CD4-positive, alpha-beta T cell treated with Interleukin-6 at 100 ng/mL for 8 hours (primary cell): Measurements from ENCODE around the gene PRXL2B.

Experiments
- DNase-seq: peaks from one replicate; pipeline ENCODE4 v3.0.0-alpha.2; 2020; ENCODE audit warnings: mixed read lengths, low spot score

PRXL2B gene

DNA sequence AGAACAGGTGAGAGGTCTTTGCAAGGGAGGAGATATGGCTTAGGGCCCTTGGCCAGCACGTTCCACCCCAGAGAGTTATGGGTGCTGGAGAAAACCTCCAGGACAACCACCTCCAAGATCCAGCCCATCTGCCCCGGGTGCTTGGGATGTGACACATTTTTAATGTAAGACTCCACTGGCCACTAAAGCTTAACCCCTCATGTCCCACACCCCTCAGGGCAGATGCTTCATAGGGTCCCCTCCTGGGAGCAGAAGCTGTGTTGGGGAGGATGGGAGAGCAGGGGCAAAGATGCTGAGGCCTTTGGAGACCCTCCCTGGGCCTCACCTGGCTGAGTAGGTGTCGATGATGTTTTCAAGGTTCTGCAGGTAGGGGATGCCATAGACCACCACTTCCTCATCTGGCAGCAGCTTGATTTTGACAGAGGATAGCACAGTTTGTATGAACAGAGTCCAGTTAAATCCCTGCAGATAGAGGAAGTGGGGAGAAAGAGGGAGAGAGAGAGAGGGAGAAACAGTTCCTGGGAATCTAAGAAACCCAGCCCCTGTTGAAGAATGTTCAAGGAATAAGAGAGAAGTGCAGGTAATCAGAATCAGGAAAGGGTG lies 11.9 kb downstream of the PRXL2B start:
- DNase-seq, result no peak

DNA sequence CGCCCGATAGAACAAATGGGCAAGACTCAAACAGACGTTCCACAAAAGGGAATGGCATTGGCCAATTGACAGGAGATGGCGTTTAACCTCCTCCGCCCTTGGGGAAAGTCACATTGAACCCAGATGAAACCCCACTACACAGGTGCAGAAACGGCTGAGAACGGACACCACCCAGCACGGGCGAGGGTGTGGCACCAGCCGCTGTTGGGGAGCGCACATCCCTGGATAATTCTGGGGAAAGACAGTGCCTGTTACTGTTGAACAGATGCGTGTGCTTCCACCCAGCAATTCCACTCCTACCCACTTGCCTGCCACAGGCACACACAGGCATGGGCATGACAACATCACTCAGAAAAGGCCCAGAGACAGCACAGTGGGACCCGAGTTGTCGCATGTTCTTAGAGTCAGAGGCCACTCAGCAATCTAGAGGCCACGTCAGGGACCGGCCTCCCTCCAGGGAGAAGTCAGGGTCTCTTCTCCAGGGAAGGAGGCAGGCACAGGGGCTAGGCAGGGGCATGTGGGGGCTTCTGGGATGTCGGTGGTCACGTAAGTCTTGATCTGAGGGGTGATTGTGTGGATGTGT lies 15.2 kb downstream of the PRXL2B start:
- no peak for DNase-seq

DNA sequence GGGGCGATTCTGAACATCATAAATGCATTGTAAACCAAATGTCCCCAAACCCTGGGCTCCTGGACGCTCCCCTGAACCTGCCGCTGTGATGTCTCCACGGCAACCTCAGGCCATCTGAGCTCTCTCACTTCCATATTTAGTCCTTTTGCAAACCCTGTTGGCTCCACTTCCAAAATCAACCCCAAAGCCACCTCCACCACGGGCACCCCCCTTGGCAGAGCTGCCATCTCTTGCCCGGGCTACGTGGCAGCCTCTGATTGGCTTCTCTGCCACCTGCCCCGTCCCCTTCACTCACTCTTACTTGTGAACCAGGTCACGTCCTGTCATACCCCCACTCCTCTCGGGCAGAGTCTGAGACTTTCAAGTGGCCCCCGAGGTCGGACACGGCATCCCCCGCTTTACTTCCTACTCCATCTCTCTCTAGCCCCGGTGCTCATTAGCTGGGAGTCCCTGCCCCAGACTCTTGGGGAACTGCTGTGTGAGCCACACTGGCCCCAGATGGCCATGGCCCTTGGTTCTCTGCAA lies 15.8 kb downstream of the PRXL2B start:
- no peak for DNase-seq

DNA sequence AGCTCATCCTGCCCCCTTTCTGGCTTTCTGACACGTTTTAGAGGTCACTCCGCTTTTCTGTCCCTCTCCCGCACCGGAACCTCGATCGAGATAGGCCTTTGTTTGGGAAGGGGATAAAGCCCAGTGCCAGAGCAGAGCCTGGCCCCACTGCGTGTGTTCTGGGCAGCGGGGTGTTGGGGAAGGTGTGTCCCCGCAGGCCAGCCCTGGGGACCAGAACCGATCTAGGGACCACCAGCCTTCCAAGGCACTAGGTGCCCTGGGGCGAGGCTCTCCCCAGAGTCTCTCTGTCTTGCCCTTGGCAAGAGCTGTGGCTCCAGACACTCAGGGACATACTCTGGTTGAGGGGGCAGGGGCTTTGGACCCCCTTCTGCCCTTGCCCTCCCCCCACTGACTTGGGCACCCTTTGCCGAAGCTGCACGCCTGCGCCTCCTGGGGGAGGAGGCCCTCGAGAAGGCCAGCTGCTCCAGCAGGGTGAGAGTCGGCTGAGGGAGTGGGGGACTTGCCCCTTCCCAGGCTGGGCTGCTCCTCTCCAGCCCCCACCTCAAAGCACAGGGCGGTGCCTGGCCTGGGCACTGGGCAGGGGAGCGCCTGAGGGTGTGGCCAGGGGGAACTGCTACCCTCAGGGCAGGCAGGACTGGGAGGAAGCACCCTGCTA lies 16.4 kb downstream of the PRXL2B start:
- DNase-seq, result no peak

DNA sequence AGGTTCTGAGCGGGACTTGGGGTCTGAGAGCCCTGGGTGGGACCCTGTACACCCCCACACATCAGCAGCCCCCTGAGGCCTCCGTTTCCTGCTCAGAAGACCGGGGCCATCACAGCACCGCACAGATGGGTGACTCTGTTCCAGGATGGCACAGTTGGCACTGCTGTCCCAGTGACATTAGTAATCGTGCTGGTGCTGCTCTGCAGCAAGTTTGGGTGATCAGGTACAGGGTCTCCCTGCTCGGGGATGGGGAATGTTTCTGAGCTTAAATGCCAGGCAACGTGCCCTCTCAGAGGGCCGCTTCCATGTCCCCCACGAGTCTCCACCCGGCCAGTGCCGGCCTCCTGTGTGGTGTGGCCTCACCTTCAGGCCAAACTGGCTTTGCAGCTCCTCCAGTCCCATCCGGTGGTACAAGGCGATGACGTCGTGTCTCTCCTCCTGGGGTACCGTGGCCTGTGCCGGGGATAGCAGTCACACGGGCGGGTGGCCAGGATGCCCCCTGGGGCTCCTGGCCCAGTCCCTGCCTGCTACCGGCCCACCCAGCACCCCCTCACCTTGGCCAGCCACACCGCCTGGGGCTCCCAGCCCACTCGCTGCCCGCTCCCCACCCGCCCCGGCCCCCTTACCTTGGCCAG lies 17.1 kb downstream of the PRXL2B start:
- DNase-seq, result no peak

DNA sequence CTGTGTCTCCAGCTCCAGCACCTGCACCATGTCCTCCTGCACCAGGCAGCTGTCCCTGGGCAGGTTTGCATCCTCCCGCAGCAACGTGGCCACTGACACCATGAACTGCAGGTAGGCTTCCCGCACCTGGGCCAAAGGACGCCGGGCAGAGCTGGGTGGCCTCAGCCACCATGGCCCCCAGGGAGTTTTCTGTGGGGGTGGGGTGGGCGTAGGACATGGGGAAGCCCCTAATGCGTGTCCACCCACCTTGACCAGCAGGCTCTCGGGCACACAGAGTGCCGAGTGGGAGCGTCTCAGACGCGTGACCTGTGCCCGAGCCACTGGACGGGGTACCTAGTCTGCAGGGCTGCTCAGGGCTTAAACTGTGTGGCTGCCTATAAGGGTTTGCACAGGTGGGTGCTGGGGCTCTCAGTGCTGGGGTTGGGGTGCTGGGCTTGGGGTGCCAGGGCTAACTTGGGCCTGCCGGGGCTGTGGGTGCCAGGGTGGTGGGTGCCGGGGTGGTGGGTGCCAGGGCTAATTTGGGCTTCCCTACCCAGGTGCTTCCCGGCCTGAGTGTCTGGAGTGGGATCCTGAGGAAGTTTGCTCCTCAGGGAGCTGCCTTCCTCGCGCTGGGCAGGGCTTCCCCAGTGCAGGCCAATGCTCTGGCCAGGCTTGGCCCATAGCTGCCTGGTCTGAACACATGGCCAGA lies 17.7 kb downstream of the PRXL2B start:
- DNase-seq, result no peak

DNA sequence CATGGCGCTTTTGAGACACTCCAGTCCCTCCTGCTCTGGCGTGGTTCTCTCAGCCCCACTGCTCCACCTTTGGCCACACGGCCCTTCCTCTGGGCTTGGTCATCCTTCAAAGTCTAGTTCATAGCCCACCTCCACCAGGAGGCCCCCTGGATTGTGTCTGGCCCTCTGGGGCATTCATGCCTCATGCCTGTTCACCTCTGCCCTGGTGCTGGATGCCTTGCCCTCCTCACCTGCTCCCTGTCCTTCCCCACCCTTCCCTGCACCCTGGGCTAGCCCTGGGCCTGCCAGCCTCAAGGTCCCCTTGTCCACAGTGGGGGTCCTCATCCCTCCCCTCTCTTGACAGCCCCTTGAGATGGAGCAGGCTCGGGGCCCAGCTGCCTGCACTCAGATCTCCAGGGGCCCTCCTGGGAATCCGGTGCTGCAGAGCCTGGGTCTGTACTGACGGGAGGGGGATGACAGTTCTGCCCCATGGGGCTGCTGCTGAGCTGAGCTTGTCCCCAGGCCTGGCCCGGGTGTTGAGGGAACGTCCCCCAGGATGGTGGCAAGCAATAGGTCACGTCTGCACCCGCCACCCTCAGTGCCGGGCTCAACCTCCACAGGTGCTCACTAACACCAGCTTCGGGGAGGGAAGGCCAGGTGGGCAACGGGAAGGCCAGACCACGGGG lies 18.4 kb downstream of the PRXL2B start:
- no peak for DNase-seq

DNA sequence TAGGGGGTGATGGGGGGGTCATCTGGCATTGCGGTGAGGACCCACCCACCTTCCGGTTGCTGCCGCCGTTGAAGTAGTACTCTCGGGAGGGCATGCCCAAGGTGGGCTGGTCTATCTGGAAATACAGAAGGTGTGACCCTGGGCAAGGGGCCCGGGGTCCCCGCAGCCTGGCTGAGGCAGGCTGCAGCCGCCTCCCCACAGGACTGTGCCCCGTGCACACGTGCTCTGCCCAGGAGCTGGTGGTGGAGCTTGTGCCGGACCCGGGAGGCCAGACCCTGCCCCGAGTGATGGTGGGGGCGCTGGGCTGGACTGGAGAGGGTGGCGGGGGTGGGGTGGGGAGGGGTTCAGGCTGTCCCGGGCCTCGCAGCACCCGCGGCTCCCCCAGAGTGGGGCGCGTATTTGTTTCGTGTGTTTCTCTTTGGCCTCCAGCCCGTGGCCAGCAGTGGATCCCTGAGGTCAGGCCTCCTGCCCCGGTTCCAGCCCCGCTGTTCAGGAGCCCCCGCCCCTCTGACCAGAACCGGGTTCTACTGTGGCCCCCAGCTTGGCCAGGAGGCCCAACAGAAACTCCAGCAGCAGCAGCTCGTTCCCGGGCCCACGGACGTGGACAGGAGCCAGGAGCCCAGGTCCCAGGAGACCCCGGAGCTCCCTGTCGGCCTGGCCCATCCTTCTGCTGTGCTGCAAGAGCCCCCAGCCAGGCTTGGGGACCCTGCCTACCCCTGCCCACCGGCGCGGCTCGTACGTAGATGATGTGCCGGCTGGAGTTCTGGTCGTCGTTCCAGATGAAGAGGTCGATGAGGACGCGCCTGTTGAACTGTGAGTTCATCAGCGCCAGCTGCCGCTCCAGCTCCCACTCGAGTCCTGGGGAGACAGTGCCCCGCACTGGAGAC lies 19.2 kb downstream of the PRXL2B start:
- DNase-seq, result no peak

DNA sequence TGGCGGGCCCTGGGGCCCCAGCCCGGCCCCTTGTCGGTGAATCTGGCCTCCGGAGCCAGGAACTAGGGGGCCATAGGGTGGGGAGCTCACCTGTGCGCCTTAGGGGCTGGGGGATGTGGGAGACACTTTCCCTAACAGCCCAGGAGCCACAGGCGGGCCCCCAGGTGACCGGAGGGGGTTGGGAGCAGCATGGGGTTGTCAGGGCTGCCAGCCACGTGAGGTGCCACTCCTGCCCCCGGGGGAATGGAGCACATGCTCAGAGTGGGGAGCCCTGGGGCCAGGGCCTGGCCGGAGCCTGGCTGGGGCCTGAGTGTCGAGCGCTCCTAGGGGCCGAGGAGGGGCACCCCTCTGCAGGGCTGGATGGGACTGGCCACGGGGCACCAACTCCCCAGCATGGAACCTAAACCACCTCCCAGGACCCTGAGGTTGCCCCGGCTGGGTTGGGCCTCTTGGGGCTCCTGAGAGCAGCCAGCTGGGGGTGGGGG lies 19.9 kb downstream of the PRXL2B start:
- no peak for DNase-seq

DNA sequence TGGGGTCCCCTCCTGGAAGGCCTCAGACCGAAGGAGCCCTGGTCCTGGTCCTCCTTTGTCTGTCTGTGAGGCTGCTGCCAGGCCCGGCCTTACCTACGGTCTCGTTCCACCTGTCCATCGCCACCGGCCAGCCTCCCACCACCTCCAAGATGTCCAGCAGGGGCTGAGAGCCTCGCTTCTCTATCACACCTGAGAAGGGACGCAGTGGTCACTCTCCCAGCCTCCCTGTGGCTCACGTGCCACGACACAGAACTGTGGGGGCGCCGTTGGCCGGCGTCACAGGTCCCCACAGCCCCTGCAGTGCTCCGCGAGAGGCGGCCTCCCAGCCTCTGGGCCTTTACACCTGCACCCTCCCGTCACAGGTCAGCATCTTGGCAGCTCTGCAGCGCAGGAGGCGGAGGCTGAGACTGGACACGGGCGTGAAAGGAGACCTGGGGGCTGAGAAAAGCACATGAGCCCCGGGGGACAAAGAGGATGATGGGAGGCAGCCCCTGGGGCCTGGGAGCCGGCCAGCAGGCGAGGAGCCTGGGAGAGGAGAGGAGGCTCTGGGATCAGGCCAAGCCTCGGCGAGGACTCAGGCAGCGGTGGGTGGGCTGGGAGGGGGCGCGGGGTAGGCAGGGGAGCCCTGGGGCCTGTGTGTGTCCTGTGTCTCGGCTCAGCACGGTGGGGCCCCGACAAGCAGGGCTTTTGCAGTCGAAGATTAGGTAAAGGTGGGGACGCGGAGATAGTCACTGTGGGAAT lies 20.5 kb downstream of the PRXL2B start:
- no peak for DNase-seq

DNA sequence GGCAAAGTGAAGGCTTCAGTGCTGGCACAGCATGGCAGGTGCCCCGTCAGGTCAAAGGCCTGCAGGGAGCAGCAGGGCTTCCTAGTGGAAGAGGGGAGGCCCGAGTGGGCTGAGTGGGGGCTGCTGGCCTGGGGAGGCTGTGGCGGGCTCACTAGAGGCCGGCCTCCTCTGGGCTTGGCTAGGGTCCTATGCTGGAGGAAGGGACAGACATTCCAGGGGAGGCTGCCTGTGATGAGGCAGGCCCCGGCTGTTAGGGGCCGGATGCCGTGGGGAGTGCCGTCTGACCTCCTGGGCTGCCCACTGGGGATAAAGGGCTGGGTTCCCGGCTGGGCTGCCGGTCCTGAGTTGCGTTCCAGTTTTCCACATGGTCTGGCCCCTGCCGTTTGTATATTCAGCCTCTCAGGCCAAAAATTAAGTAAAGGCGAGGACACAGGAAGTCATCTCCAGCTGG lies 21.1 kb downstream of the PRXL2B start:
- no peak for DNase-seq

DNA sequence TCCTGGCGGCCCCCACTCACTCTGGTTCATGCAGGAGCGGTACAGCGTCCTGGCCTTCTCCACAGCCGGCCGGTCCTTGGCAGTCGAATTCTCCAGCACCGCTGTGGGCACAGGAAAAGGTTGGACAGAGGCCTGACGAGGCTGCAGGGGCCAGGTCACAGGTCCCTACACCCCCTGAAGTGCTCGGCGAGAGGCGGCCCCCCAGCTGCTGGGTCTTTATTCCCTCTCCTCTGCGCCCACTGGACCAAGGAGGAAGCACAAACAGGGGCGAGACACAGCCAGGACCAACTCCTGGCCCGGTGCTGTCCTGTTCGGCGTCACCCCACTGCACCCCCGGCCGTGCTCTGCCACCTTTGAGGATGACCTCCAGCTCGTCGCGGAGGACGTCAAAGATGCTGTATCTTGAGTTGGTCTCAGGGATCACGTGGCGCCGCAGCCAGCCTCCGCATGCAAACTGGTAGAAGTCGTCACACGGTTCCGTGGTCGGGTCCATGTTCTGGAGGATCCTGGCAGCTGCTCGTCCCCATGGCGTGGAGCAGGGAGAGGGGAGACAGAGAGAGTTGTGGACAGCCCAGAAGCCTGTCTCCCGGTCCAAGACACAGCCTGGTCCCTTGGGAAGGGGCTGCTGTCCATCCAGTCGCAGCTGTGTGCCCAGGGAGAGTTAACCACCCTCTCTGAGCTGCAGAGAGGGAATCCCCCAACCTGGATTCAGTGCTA lies 22.9 kb downstream of the PRXL2B start:
- no peak for DNase-seq

DNA sequence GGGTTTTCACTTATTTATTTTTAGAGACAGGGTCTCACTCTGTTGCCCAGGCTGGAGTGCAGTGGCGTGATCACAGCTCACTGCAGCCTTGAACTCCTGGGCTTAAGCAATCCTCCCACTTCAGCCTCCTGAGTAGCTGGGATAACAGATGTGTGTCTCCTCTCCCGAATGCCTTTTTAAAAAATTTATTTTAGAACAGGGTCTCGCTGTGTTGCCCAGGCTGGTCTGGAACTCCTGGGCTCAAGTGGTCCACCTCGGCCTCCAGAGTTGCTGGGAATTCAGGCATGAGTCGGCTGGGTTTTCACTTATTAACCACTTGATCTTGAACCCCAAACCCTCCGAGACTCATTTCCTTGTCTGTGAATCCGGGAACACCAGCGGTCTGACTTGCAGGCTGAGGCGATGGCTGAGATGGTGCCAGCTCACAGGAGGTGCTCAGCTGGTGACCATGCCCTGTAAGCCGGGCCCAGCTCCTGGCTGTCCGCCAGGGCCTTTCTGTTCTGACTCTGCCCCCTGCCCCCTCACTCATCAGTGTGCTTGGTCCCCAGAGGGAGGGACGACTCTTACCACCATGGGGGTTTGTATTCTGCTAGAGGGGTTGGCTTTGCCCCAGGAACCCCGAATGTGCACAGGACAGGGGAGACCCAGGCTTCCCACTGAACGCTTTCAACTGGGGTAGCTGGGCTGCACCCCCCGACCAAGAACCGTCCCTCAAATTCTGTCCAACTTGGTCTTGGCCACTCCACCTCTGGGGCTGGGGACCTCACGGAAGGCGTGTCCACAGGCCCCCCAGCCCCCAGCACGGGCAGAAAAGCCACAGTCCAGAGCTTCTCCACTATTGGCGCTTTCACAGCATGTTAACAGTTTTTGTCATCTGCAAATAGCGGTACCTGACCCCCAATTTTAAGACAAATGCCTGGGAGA lies 23.7 kb downstream of the PRXL2B start:
- no peak for DNase-seq

DNA sequence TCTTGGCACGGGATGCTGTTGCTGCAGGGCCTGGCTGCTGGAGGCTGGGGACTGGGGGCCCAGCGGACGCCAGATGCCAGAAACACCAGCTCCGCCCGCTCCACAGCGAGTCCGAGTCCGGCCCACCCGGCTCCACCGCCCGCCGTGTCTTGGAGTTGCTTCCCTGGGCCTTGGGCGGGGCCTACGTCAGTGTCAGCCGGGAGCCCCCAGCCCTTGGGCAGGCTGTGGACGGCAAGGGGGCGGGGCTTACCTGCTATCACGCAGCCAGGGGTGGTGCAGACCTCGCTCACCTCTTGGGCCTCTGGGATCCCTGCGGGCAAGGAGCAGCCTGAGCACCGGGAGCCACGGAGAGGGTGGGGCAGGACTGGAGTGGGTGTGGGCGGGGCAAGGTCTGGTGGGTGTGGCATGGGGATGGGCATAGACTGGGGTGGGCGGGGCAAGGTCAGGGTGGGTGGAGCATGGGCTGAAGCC lies 24.5 kb downstream of the PRXL2B start:
- no peak for DNase-seq

DNA sequence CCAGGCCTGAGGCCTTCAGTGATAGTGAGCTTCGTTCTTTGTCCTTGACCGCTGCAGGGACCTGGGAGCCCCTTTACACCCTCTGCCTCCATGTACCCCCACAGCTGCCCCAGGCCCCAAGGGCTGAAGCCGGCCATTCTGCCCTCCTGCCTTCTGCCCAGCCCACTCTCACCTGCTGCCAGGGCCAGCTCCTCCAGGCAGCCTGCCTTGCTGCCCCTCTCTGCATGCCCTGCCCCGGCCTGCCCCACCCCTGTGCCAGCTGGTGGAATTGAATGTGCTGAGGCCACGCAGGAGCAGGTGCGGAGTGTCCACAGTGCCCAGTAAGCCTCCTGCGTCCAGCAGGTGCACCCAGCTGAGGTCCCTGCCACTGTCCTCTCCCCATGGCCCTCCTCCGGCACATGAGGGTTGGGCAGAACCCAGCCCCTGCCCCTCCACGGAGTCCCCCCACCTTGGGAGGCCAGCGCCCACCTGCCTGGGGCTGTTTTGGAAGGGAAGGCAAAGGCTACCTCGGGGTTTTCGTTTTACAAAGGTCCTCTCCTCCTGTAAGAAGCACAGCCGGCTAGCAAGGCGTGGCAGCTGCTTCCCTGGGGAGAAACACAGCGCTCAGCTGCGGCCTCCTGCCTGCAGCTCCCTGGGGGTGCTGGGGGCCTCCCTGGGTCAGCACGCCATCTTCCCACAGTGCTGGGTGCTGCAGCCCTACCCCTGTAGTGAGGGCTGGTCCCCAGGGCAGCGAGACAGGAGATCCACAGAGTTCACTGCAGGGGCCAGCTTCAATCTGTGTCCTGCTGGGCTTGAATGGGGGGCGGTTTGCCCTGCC lies 25.3 kb downstream of the PRXL2B start:
- DNase-seq, result no peak

DNA sequence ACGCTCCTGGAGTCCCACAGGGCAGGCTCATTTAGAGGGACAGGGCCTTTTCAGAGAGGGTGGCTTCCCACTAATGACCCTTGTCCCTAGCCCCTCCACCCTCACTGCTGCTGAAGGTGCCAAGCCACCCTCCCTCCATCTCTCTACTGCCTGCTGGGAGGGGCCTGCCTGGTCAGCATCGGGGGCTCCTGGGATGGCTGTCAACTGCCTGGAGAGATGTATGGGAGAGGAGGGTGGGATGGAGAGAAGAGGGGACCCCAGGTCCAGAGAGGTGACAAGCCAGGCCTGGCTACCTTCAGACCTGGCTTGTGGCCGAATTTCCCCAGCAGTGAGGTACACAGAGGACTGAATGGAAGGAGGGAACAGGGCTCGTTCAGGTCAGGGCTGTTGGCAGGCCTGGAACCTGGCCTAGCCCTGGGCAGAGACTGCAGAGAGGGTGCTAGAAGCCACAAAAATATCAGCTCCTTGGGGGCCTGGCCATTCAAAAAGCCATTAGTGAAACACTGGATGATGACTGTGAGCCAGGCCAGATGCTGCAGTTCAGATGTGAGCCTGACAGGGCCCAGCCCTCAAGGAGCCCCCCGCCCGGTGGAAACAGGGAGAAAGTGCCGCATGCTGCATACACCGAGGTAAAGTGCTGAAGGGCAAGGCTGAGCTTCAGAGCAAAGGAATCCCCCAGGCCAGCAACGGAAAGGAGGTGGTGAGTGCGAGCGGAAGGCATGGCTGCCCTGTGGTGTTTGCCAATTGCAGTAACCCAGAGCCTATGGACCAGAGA lies 26.2 kb downstream of the PRXL2B start:
- DNase-seq, result no peak
